Spleen (tissue), 11 donors: ENCODE measurements around the gene GPHB5. TPM values are rescaled to one million over a fixed set of nuclear protein-coding genes. Genes with fewer than 3 reads are reported as not detected.

Source experiments
- DNase-seq: peaks from one replicate; pipeline ENCODE4 v3.0.0-alpha.2; 2020
- H3K27ac ChIP-seq, 8 donors: fragments of 200-600 bp; sonication (generic) in 7 of 8; 1 replicate in 4 of 8; 2 replicates in 4 of 8; pipeline versions ENCODE4 v1.5.0 to v1.8.0; 2016 to 2021; ENCODE audit warnings: inconsistent platforms in 4 of 8, mild to moderate bottlenecking in 4 of 8, moderate library complexity in 1 of 8
- H3K27me3 ChIP-seq, 7 donors: fragments of 200-600 bp; sonication (generic) in 6 of 7; replicated peaks in 1 of 7; 1 replicate in 4 of 7; 2 replicates in 3 of 7; pipeline versions ENCODE4 v1.5.0 to v1.8.0; 2016 to 2021; ENCODE audit warnings: inconsistent platforms in 3 of 7, mild to moderate bottlenecking in 1 of 7
- H3K36me3 ChIP-seq, 6 donors: fragments of 200-600 bp; sonication (generic) in 5 of 6; 1 replicate in 4 of 6; 2 replicates in 2 of 6; pipeline versions ENCODE4 v1.5.0 to v1.8.0; 2016 to 2021; ENCODE audit warnings: inconsistent platforms in 2 of 6
- H3K4me1 ChIP-seq, 6 donors: fragments of 200-600 bp; sonication (generic) in 5 of 6; 1 replicate in 3 of 6; 2 replicates in 3 of 6; pipeline versions ENCODE4 v1.5.0 to v1.8.0; 2016 to 2021; ENCODE audit warnings: inconsistent platforms in 3 of 6
- H3K4me3 ChIP-seq, 8 donors: fragments of 200-600 bp; sonication (generic) in 7 of 8; 1 replicate in 4 of 8; 2 replicates in 4 of 8; pipeline versions ENCODE4 v1.5.0 to v1.8.0; 2016 to 2021; ENCODE audit warnings: inconsistent platforms in 4 of 8, mild to moderate bottlenecking in 4 of 8, moderate library complexity in 2 of 8
- H3K9me3 ChIP-seq, 8 donors: fragments of 200-600 bp; sonication (generic) in 7 of 8; 1 replicate in 4 of 8; 2 replicates in 4 of 8; pipeline versions ENCODE4 v1.5.0 to v1.8.0; 2016 to 2021; ENCODE audit warnings: inconsistent platforms in 4 of 8
- POLR2A ChIP-seq, 3 donors: fragments of 450-650 bp; IDR thresholded peaks; one replicate each; pipeline ENCODE4 v1.5.1; 2017; ENCODE audit warnings: antibody characterized with exemption in 3 of 3, mild to moderate bottlenecking in 1 of 3
- POLR2AphosphoS5 ChIP-seq, 3 donors: sonication (generic); formaldehyde crosslinking; IDR thresholded peaks; one replicate each; pipeline ENCODE4 v1.5.1; 2017; ENCODE audit warnings: antibody characterized with exemption in 3 of 3
- WGBS, 5 donors: extraction: QIAGEN DNeasy Blood & Tissue Kit in 3 of 5; methylation state at CpG; one replicate each; pipeline versions ENCODE4 v1.1.5 to v1.1.7; 2013 to 2018; 5-methylcytosine and 5-hydroxymethylcytosine counted together
- intact Hi-C: fragments of 100-400 bp; cut with DNase I; formaldehyde crosslinking; loops from one replicate; pipeline ENCODE4 v1.15.0; 2023; ENCODE audit warnings: low total_unique reads
- polyA plus RNA-seq, 3 donors: library from polyadenylated mRNA; stranded (reverse); fragments of 200-250 nt; gene quantifications; one replicate each; pipeline ENCODE4 v1.2.1, GENCODE V29; 2013
- total RNA-seq, 7 donors: library from RNA; depleted of rRNA in 3 of 7; stranded (reverse); fragments of >200 nt in 3 of 7; fragmentation: NEBNext Ultra II Directional in 4 of 7; extraction: Animal tissue kit (Norgen Biotek cat#: 25700) in 4 of 7; gene quantifications; one replicate each; pipeline versions ENCODE4 v1.1.0 to v1.2.1, GENCODE V29; 2016 to 2021
- TF ChIP-seq, protein P1 (sequence below), 11 experiments: fragments of 200-600 bp in 7 of 11; fragments of 450-650 bp in 4 of 11; sonication (generic) in 4 of 11; IDR thresholded peaks in 8 of 11; conservative IDR thresholded peaks in 3 of 11; 1 replicate in 7 of 11; 2 replicates in 4 of 11; pipeline versions ENCODE4 v1.4.0 to v1.8.0; 2016 to 2021; ENCODE audit warnings: antibody characterized with exemption in 11 of 11, inconsistent platforms in 4 of 11, mild to moderate bottlenecking in 1 of 11
- donor health status: healthy with polysubstance abuse.
- donor health status: DM: no; HTN: no; CAD: no; lungs with moderate emphysema.
- donor health status: DM: no; HTN: no; CAD: no.
- donor health status: Bipolar disorder and iron deficiency.
- donor health status: healthy.
- donor health status: DM: no; HTN: no; CAD: no.
- donor health status: DM: yes; HTN: yes; CAD: no.

GPHB5 gene
- total and polyA plus RNA-seq, 10 donors = not detected

DNA sequence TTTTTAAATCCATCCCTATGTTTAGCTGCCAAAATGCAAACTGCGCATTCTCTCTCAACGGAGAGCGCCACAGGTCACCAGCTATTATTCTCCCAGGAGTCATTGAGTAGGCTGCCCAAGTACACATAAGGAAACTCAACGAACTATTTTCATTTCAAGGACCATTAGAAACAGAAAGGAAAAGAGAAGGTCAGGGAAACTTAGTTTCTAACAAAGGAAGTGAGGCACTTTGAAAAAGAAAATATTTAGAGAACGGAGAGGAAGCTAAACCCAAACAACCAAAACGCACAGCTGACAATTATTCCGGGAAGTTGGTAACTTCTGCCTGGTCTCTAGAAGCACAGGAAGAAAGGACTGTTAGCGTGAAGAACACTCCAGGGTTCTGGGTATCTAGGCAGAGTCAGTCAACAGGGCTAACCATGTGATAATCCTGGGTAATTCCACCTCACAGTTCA is 23.5 kb downstream of the GPHB5 start:
- Histone ChIP-seq H3K36me3 (peaks cover 0 to 6% (median 0%) of the 10 kb centered on the region in 6 donors), H3K9me3 (no peaks in the 10 kb centered on the region), H3K27ac (peak overlapping the region in 7 of 8 donors; percentile 33 to 78 (median 59)), H3K4me1 (peaks cover 0 to 5% (median 0%) of the 10 kb centered on the region in 6 donors), H3K4me3 (peak overlapping the region in 3 of 8 donors; percentile 0 to 24 (median 17)), H3K27me3 (peaks cover 0 to 2% (median 0%) of the 10 kb centered on the region in 7 donors)
- WGBS, 5 donors = 39 to 57% (median 54%) methylated on average over 8 of the region's 8 CpGs
- intact Hi-C loops = no loop called here
- no peak for TF ChIP-seq POLR2AphosphoS5 (IDR thresholded peaks at IDR 0.05)
- TF ChIP-seq, protein P1, sequence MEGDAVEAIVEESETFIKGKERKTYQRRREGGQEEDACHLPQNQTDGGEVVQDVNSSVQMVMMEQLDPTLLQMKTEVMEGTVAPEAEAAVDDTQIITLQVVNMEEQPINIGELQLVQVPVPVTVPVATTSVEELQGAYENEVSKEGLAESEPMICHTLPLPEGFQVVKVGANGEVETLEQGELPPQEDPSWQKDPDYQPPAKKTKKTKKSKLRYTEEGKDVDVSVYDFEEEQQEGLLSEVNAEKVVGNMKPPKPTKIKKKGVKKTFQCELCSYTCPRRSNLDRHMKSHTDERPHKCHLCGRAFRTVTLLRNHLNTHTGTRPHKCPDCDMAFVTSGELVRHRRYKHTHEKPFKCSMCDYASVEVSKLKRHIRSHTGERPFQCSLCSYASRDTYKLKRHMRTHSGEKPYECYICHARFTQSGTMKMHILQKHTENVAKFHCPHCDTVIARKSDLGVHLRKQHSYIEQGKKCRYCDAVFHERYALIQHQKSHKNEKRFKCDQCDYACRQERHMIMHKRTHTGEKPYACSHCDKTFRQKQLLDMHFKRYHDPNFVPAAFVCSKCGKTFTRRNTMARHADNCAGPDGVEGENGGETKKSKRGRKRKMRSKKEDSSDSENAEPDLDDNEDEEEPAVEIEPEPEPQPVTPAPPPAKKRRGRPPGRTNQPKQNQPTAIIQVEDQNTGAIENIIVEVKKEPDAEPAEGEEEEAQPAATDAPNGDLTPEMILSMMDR (IDR thresholded peaks at IDR 0.05 in 8 of 11, conservative IDR thresholded peaks at IDR 0.05 in 3 of 11) = no peak
- TF ChIP-seq POLR2A (IDR thresholded peaks at IDR 0.05) = no peak
- DNase-seq = no peak

DNA sequence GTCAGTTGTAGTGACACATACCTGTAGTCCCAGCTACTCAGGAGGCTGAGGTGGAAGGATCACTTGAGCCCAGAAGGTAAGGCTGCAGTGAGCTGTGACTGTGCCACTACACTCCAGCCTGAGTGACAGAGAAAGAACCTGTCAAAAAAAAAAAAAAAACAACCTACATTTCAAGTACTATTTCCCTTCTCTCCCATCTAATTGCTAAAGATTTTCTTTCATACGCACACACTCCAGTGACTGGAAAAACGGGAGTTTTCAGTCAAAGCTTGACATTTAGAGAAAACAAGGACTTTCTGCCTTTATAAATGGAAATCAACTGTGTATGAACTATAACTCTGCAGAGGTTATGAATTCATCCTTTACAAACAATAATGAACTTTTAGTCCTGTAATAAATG is 25.9 kb downstream of the GPHB5 start:
- no peak for DNase-seq
- intact Hi-C loops = no loop called here
- no peaks in the 10 kb centered on the region for H3K9me3 ChIP-seq
- WGBS, 5 donors = 93 to 99% (median 95%) methylated on average over 2 of the region's 2 CpGs
- TF ChIP-seq, protein P1 (IDR thresholded peaks at IDR 0.05 in 8 of 11, conservative IDR thresholded peaks at IDR 0.05 in 3 of 11) = no peak
- TF ChIP-seq POLR2A (IDR thresholded peaks at IDR 0.05) (no peak), POLR2AphosphoS5 (IDR thresholded peaks at IDR 0.05) (no peak)
- peaks cover 0 to 5% (median 0%) of the 10 kb centered on the region in 6 donors for H3K4me1 ChIP-seq
- H3K36me3 ChIP-seq = peaks cover 0 to 8% (median 0%) of the 10 kb centered on the region in 6 donors
- no peak overlapping the region for H3K27ac ChIP-seq
- no peaks in the 10 kb centered on the region for H3K27me3 ChIP-seq
- no peak overlapping the region for H3K4me3 ChIP-seq

DNA sequence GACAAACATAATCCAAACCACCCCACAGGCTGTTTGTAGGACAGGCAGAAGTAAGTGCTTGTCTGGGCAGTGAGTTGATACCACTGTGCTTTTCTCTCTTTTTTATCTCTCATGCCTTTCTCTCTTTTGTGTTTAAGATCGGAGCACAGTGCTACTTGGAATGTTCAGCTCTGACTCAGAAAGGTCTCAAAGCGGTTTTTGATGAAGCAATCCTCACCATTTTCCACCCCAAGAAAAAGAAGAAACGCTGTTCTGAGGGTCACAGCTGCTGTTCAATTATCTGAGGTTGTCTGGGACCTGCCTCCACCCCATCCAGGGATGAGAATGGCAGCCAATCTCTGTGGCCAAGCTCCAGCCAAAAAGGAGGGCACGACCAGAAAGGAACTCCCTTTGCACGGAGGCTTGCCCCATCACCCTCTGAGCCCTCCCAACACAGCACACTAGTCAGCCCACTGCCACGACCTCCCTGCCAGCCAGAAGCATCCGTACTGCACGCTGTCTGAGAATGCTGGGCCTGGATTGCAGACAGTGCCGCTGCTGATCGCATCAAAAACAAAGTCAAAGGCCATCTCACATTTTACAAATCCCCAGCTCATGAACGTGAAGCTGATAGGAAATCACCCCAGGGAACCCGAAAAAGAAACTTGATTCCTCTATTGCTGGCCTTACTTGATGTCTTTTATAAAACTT is 27.8 kb downstream of the GPHB5 start:
- TF ChIP-seq, protein P1 (IDR thresholded peaks at IDR 0.05 in 8 of 11, conservative IDR thresholded peaks at IDR 0.05 in 3 of 11) = no peak
- no peak for TF ChIP-seq POLR2A (IDR thresholded peaks at IDR 0.05)
- no peak for TF ChIP-seq POLR2AphosphoS5 (IDR thresholded peaks at IDR 0.05)
- Histone ChIP-seq H3K4me3 (no peak overlapping the region), H3K27ac (no peak overlapping the region), H3K27me3 (no peaks in the 10 kb centered on the region), H3K4me1 (peaks cover 0 to 5% (median 0%) of the 10 kb centered on the region in 6 donors), H3K9me3 (no peaks in the 10 kb centered on the region), H3K36me3 (peaks cover 0 to 10% (median 0%) of the 10 kb centered on the region in 6 donors)
- no peak for DNase-seq
- 83 to 87% (median 86%) methylated on average over 12 of the region's 12 CpGs for WGBS, 5 donors
- intact Hi-C loops = no loop called here

DNA sequence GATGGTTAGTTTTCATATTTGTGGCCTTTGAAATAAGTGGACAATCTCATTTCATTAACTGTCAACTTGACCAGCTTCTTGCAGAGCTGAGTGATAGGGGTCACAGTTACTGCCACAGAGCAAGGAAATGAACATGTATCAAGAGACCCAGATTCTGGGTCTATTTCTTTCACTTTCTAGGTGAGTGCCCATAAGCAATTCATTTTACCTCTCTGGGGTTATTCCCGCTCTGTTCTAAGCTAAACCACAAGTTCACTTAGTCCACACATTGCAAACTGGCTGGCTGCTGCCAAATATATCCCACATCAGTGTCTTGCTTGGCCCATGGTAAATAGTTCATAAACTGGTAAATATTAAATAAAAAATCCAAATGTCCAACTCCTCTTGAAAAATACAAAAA is 29.9 kb downstream of the GPHB5 start:
- Histone ChIP-seq H3K4me3 (no peak overlapping the region), H3K27ac (no peak overlapping the region), H3K36me3 (peaks cover 0 to 10% (median 0%) of the 10 kb centered on the region in 6 donors), H3K27me3 (peaks cover 0 to 6% (median 0%) of the 10 kb centered on the region in 7 donors), H3K4me1 (no peaks in the 10 kb centered on the region), H3K9me3 (no peaks in the 10 kb centered on the region)
- 76 to 94% (median 85%) methylated on average over 1 of the region's 1 CpG for WGBS, 5 donors
- intact Hi-C loops = no loop called here
- TF ChIP-seq, protein P1 (IDR thresholded peaks at IDR 0.05 in 8 of 11, conservative IDR thresholded peaks at IDR 0.05 in 3 of 11) = no peak
- no peak for TF ChIP-seq POLR2AphosphoS5 (IDR thresholded peaks at IDR 0.05)
- no peak for TF ChIP-seq POLR2A (IDR thresholded peaks at IDR 0.05)
- DNase-seq = no peak
